HS-27A (cell line): ENCODE measurements around the gene RNU6-9.
"Not testable (repeated sequence)": the region's sequence is repeated elsewhere in the genome, so short reads cannot be mapped to it uniquely, and the experiment has no call there.

Experiments used
- DNase-seq: peaks from one replicate; pipeline ENCODE4 v3.0.0-alpha.2; 2012; ENCODE audit warnings: low read depth, missing footprints

Gene RNU6-9

DNA sequence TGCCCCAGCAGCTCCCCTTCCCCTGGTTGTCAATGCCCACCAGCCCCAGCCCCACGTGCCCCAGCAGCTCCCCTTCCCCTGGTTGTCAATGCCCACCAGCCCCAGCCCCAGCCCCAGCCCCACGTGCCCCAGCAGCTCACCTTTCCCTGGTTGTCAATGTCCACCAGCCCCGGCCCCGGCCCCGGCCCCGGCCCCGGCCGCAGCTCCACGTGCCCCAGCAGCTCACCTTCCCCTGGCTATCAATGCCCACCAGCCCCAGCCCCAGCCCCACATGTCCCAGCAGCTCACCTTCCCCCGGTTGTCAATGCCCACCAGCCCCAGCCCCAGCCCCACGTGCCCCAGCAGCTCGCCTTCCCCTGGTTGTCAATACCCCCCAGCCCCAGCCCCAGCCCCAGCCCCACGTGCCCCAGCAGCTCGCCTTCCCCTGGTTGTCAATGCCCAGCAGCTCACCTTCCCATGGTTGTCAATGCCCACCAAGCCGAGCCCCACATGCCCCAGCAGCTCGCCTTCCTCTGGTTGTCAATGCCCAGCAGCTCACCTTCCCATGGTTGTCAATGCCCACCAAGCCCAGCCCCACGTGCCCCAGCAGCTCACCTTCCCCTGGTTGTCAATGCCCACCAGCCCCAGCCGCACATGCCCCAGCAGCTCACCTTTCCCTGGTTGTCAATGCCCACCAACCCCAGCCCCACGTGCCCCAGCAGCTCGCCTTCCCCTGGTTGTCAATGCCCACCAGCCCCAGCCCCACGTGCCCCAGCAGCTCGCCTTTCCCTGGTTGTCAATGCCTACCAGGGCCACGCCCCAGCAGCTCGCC lies 14.3 kb upstream of the RNU6-9 start:
- DNase-seq, result not testable (repeated sequence)

DNA sequence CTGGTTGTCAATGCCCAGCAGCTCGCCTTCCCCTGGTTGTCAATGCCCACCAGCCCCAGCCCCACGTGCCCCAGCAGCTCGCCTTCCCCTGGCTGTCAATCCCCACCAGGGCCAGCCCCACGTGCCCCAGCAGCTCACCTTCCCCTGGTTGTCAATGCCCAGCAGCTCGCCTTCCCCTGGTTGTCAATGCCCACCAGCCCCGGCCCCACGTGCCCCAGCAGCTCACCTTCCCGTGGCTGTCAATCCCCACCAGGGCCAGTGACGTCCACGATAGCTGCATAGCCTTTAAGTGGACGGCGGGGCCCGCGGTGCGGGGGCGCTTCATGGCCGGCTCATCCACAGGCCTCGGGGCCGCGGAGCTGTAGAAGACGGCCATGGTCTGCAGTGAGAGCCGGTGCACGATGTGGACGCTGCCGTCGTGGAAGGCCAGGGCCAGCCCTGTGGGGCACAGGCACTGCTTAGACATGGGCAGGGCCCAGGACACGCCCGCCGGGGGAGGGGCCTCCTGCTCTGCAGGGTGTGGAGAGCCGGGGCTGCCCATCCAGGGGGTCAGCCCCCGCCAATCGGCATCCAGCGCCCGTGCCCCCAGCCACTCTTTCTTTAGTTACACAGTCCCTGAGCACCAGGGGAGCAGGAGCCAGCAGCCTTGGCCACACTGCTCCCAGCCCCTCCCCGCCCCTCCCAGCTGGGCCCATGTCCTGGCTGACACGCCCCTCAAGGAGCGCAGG lies 13.4 kb upstream of the RNU6-9 start:
- no peak for DNase-seq

DNA sequence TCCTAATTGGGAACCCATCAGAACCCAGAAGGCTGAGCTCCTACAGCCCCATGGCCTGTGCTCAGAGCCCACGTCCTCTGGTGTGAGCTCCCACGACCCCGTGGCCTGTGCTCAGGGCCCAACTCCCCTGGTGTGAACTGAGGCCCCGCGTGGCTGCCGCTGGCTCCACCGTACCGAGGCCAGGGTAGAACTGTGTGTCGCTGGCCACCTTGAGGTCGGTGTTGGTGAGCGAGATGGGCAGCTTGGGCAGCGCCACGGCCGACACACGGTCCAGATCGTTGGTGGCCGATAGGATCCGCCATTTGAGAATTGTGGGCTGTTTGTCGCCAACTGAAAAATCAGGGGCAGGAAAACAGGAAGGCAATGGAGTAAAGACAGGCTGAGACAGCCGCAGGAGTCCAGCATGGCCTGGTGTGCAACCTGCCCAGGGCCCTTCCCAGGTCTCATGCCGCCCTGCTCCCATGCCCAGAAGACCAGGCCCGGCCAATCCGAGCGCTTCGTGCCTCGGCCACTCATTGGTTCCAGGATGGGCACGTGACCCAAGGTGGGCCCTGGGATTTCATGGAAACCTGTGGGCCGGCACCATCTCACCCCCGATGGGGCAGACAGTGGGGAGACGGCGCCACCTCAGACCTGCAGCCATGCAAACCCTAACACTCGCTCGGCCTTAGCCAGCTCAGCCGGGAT lies 11.8 kb upstream of the RNU6-9 start:
- no peak for DNase-seq

DNA sequence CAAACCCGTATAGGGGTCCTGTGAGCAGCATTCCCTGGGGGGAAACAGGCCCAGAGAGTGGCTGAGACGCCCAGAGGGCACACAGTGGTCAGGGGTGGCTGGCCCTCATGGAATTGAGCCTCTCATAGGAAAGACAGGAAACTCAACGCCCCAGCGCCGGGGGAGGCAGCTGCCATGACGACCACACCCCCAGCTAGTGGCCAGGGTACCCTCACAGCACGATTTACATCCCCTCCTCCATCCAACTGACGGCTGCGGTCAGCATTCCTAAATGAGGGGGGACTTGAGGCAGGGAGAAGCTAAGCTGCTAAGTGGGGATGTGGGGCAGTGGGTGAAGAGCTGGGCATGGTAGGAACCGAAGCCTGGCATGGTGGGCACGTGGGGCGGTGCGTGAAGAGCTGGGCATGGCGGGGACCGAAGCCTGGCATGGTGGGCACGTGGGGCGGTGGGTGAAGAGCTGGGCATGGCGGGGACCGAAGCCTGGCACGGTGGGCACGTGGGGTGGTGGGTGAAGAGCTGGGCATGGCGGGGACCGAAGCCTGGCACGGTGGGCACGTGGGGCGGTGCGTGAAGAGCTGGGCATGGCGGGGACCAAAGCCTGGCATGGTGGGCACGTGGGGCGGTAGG lies 10.3 kb upstream of the RNU6-9 start:
- no peak for DNase-seq

DNA sequence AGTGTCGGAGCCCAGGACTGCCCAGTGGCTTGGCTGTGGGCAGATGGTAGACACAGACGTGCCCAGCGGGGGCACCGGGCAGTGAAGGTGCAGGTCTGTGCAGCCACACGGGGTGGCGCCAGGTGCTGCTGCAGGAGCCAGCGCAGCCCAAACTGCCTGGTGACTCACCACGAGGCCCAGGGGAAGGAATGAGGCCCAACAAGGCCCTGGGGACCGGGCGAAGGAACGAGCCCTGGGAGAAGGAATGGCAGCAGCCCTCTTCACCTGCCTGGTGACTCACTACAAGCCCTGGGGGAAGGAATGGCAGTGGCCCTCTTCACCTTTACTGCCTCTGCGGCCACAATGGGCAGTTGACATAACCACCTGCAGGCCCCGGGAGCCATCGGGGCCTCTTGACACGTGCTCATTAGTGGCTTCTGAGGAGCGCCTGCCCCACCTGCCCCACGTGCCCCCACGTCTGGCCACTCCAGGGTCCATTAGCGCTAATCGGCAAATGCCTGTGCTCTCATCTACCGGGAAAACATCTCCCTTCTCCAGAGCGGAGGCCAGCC lies 9.5 kb upstream of the RNU6-9 start:
- DNase-seq, result no peak

DNA sequence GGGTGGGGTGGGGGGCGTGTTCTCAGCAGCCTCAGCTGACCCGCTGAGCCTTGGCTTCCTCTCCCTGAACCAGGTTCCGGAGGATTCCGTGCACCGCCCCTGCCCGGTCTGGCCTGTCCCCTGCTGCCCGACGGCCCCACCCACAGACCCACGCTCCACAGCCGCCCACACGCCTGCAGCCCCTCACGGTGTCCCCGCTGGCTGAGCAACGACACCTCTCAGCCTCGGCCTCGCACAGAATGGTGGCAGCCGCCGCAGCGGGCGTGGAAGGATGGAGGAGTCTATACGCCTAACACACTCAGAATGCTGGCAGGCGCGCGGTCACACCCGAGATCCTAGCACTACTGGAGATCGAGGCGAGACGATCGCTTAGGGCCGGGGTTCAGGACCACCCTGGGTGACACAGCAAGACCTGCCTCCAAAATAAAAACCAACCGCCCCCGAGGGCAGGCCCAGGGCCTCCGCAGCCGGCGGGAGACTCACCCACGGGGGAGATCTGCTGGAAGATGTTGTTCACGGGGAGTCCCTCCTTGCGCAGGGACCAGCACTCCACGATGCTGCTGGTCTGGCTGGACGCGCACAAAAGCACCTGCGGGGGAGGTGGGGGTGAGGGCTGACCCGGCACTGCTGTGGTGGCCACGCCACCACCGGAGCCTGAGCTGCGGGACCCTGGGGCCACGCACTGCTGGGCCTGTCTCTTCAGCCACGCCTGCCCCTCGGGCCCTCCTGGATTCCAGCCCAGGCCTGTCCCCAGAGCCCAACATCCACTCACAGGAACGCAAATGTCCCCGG lies 8.7 kb upstream of the RNU6-9 start:
- DNase-seq, result no peak

DNA sequence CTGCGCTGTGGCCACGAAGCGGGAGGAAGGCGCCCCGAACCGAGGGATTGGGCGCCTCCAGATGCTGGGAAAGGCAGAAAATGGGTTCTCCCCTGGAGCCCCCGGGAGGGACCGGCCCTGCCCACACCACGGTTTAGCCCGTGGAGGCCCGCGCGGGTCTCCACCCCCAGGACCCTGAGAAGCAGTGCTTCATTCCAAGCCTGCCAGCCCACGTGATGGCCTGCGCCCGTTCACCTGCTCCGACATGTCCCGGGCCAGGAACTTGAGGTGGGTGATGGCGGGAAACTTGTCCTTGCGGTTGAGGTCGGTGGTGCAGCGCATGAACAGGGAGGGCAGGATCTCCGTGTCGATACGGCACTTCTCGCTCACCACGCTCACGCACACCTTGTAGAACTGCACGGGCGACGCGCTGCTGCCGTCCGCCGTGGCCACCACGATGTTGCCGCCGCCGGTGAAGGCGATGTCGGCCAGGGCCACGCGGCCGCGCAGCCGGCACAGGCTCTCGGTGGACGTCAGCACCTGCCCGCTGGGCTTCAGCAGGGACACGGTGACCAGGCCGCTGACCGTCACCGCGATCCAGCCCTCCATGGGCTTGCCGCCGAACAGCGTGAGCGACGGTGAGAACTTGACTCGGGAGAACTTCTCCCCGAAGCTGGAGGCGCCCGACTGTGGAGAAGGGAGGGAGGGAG lies 7.6 kb upstream of the RNU6-9 start:
- no peak for DNase-seq

DNA sequence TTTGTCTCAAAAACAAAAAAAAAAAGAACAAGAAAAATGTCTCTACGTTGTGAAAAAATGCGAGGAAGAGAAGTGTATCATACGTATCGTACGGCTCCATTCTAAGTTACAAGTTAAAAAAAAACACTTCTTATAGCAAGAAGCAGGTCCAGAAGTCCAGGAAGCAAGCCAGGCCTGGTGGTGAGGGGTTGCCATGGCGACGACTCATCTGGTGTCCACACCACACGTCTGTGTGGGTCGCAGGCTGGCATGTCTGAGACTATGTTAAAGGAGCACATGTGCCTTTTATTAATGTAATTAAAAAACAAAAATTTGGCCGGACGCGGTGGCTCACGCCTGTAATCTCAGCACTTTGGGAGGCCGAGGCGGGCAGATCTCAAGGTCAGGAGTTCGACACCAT lies 6.2 kb upstream of the RNU6-9 start:
- no peak for DNase-seq

DNA sequence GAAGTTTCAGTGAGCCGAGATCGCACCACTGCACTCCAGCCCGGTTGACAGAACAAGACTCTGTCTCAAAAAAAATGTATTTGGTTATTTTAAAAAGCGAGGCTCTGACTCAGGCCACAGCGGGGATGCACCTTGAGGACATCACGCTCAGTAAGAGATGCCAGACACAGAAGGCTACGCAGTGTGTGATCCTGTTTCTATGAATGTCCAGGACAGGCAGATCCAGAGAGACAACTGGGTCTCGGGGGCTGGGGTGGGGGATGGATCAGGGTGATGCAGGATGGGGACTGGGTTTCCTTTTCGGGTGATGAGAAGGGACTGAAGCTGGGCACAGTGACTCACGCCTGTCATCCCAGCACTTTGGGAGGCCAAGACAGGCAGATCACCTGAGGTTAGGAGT lies 5.7 kb upstream of the RNU6-9 start:
- DNase-seq, result no peak

DNA sequence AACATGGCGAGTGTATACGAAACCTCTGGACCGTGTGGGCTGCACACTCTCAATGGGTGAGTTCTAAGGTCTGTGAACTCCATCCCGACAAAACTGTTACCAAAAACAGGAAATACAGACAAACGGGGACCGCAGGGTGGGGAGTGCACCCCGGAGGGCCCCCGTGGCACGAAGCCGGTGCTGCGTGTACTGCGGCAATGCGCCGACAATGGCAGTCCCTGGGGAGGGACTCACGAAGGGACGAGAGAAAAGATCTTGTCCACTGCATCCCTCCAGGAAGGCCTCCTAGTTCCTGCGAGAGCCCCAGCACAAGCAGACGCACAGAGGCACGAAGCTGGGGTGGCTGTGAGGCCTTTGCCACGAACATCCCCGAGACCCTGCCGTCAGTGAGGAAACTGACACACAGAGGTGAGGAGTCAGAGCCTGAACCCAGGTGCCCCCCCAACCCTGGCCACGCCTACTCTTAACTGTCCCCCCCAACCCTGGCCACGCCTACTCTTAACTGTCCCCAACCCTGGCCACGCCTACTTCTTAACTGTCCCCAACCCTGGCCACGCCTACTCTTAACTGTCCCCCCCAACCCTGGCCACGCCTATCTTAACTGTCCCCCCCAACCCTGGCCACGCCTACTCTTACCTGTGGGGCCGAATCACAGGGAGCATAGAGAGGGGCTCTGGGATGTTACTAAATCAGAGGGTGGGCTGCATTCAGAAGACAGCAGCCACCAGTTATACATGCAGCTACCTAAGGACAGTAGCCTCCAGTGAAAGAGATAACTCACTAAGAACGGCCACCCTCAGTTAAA lies 4.5 kb upstream of the RNU6-9 start:
- DNase-seq, result no peak

DNA sequence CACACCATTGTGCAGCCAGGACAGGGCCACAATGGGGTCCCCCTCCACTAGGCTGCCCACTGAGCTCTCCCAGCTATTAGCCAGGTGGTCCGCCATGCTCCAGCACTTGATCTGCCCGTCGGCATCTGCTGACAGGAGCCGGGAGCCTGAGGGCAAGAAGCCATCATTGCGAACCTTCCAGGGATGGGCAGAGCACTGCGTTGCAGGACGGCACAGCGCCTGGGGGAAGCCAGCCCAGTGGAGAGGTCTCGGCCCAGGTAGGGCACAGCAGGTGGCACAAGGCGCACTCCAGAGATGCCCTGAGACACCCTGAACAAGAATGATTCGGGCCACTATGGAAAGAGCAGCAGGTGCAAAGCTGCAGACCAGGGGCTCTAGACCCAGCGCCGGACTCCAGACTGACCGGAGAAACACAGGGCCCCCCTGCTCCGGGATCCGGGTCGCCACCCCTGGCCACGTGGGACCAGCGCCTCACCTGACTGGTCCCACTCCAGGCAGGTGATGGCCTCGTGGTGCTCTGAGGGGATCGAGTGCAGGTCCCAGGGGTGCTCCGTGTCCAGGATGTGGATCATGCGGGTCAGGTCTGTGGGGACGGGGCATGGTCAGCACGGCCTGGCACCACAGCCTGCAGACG lies 3.5 kb upstream of the RNU6-9 start:
- DNase-seq, result no peak

DNA sequence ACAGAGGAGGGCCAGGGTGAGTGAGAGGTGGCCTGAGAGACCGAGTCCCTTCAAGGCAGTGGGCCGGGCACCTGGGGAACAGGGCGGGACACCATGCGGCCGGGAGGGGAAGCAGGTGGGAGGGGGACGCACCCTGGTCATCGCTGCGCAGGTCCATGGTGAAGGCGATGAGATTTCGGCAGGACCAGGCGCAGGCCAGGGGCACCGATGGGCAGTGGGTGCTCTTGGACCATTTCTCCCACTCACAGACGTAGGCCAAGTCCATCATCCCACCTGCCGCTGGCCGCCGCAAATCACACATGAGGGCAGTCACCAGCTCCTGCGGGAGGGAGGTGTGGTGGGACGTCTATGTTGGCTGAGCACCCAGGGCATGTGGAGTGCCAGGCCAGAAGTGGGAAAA lies 2.5 kb upstream of the RNU6-9 start:
- DNase-seq, result no peak

DNA sequence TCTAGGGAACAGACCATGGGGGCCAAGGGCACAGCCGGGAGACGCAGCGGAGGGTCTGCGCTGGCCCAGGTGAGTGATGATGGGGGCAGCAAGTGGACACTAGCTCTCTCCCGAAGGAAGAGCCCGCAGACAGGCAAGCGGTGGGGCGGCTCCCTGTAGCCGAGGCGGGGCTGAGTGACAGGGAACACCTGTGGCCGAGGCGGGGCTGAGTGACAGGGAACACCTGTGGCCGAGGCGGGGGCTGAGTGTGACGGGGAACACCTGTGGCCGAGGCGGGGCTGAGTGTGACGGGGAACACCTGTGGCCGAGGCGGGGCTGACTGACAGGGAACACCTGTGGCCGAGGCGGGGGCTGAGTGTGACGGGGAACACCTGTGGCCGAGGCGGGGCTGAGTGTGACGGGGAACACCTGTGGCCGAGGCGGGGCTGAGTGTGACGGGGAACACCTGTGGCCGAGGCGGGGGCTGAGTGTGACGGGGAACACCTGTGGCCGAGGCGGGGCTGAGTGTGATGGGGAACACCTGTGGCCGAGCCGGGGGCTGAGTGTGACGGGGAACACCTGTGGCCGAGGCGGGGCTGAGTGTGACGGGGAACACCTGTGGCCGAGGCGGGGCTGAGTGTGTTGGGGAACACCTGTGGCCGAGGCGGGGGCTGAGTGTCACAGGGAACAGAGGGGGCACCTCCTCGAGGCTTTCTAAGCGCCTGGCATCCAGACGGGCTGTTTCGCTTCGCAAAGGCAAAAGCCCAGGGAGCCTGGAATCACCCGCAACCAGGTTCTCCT lies 1.7 kb upstream of the RNU6-9 start:
- DNase-seq, result not testable (repeated sequence)

DNA sequence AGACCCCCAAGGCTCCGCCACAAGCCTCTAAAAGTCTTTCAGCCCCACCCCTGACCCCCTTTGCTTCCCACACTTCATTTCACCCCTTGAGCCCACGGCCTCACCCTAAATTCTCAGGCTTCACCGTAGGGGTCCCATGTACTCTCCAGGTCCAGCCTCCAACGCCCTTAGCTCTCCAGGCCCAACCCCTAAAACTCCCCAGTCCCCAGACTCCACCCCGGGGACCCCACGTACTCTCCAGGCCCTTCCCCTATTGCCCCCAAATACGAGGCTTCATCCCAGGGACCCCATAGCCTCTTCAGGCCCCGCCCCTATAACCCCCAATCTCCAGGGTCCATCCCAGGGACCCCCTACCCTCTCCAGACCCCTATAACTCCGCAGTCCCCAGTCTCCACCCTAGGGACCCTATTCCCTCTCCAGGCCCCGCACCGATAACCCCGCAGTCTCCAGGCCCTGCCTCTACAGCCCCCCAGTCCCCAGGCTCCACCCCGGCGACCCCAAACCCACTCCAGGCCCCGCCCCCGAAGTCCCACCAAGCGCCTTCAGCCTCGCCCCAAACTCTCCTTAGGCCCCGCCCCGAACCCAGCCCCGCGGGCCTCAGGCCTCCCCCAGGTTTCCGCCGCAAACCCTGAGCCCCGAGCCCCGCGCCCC lies 916 bp upstream of the RNU6-9 start:
- DNase-seq, result no peak

DNA sequence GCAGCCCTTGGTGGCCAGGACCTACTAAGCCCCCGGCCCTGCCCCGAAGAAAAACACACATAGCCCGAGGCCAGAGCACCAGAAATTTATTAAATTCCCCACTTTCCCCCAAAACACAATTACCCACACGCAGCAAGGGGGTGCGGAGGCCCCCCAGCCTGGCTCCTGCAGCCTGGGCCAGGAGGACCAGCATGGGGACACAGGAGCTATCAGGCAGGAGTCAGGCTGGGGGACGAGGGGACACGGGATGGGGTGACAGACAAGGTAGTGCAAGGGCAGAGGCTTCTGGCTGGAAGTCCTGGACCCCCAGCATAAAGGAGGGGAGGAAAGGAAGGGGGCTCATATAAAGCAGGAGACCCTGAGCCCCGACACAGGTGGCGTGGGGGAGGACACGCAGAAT lies 3.1 kb downstream of the RNU6-9 start:
- no peak for DNase-seq

DNA sequence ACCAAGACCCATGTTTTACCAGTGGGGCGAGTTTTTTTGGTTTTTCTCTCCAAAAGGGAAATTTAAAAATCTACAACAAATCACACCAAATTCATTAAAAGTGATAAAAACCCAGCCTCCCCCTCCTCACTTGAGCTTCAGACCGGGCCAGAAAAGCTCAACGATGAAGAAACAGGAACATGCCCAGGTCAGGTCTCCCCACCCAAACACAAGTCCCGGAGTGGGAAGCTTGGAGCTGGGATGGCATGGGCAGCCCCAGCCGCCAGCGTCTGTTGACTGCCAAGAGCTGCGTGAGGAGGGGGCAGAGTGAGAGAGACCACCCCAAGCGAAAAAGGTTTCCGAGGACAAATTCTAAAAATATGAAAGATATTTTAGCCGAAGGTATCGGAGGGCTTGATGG lies 3.7 kb downstream of the RNU6-9 start:
- no peak for DNase-seq

DNA sequence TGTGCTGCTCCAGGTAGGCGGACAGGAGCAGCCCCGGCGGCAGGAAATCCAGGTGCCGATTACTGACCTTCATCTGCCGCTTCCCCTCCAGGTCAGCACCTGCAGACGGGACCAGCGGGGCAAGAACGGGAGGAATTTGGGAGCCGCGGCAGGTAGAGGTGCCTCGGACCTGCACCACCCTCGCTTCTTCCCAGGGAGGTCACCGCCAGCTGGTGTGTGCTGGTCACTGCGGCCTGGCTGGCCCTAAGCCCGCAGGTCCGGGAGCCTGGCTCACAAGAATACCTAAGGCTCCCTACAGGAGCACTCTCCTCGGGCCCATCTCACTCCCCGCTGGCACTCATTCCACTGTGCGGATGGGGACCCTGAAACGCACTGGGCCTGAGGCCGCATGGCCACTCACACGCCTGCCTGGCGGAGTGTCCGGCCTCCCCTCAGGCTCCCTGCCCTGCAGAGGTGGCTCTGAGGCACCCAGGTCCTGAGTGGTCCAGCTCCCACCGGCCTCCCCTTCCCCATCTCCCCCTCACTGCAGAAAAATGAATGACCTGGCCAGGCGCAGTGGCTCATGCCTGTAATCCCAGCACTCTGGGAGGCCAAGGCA lies 4.3 kb downstream of the RNU6-9 start:
- no peak for DNase-seq

DNA sequence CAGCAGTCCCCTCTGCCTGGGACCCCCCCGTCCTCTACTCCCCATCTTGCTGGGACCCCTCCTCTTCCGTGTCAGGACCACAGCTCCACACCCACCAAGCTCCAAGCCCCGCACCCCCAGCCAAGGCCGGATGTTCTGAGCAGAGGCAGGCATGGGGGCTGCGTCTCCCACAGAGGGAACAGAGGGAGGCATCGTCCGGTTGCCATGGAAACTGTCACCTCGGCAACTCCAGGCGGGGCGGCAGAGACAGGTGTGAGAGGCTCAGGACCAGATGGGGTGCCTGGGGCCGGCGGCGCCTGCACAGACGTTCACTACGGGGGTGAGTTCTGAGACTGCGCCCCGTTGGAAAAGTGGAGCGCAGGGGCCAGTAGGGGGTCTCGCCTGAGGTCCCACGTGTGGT lies 5.4 kb downstream of the RNU6-9 start:
- no peak for DNase-seq
